Loucy (cell line): ENCODE results near the gene ANK3.

Experiments
- H2AFZ ChIP-seq: fragments of 200-600 bp; sonication (generic); 2 replicates; pipeline ENCODE4 v1.6.0; 2016; ENCODE audit warnings: antibody characterized with exemption, mild to moderate bottlenecking, low read length, moderate library complexity
- H3F3A ChIP-seq: fragments of 200-600 bp; 2 replicates; pipeline ENCODE4 v1.6.0; 2016; ENCODE audit warnings: antibody characterized with exemption, low read depth, mild to moderate bottlenecking
- H3K27me3 ChIP-seq: fragments of 200-600 bp; sonication (generic); 2 replicates; pipeline ENCODE4 v1.6.1; 2014; ENCODE audit warnings: low read length, mild to moderate bottlenecking; ENCODE audit not compliant: insufficient read depth, poor library complexity, severe bottlenecking
- H3K36me3 ChIP-seq: fragments of 200-600 bp; sonication (generic); 2 replicates; pipeline ENCODE4 v1.6.1; 2016; ENCODE audit warnings: low read length; ENCODE audit not compliant: insufficient read depth
- H3K4me1 ChIP-seq: fragments of 200-600 bp; sonication (generic); 2 replicates; pipeline ENCODE4 v1.5.1; 2014; ENCODE audit warnings: low read length, mild to moderate bottlenecking; ENCODE audit not compliant: insufficient read depth, poor library complexity, severe bottlenecking
- H3K4me2 ChIP-seq: fragments of 200-600 bp; sonication (generic); 2 replicates; pipeline ENCODE4 v1.6.0; 2014; ENCODE audit warnings: antibody characterized with exemption, low read length, low read depth, mild to moderate bottlenecking; ENCODE audit not compliant: poor library complexity, severe bottlenecking
- H3K4me3 ChIP-seq: fragments of 200-600 bp; sonication (generic); 2 replicates; pipeline ENCODE4 v1.5.1; 2014; ENCODE audit warnings: low read length, mild to moderate bottlenecking, mixed read lengths; ENCODE audit not compliant: poor library complexity, severe bottlenecking
- H3K79me2 ChIP-seq: fragments of 200-600 bp; sonication (generic); 2 replicates; pipeline ENCODE4 v1.6.1; 2014; ENCODE audit warnings: low read length; ENCODE audit not compliant: insufficient read depth
- H3K9ac ChIP-seq: fragments of 200-600 bp; sonication (generic); 2 replicates; pipeline ENCODE4 v1.6.0; 2014; ENCODE audit warnings: mild to moderate bottlenecking, low read depth, low read length, moderate library complexity; ENCODE audit not compliant: poor library complexity, severe bottlenecking
- H3K9me2 ChIP-seq: fragments of 200-600 bp; sonication (generic); replicated peaks from 2 replicates; pipeline ENCODE4 v1.6.1; 2016; ENCODE audit warnings: low read depth, low read length, mixed read lengths
- H3K9me3 ChIP-seq: fragments of 200-600 bp; sonication (generic); 2 replicates; pipeline ENCODE4 v1.6.1; 2014; ENCODE audit warnings: mild to moderate bottlenecking, antibody characterized with exemption, low read length, low read depth; ENCODE audit not compliant: insufficient read depth
- H4K20me1 ChIP-seq: fragments of 200-600 bp; sonication (generic); 2 replicates; pipeline ENCODE4 v1.6.0; 2014; ENCODE audit warnings: antibody characterized with exemption, low read length, mild to moderate bottlenecking; ENCODE audit not compliant: insufficient read depth, poor library complexity, severe bottlenecking
- CTCF ChIP-seq: fragments of 200-600 bp; sonication (generic); conservative IDR thresholded peaks from 2 replicates; pipeline ENCODE4 v1.5.1; 2014; ENCODE audit warnings: mild to moderate bottlenecking, antibody characterized with exemption, low read length
- EZH2phosphoT487 ChIP-seq: fragments of 200-600 bp; IDR thresholded peaks from 2 replicates; pipeline ENCODE4 v1.6.1; 2018; ENCODE audit warnings: antibody characterized with exemption, mild to moderate bottlenecking, moderate library complexity, borderline replicate concordance

ANK3 gene

GRCh38 chr10:60147576-60148265 is 242.0 kb downstream of the ANK3 start:
- no peak overlapping the region for H3K4me2 ChIP-seq
- H3K9me3 ChIP-seq = no peaks in the 10 kb centered on the region
- no peaks in the 10 kb centered on the region for H4K20me1 ChIP-seq
- TF ChIP-seq CTCF (no peak), EZH2phosphoT487 (no peak)
- H3K4me1 ChIP-seq = no peaks in the 10 kb centered on the region
- H3K9me2 ChIP-seq = no peaks in the 10 kb centered on the region
- H3K79me2 ChIP-seq = no peaks in the 10 kb centered on the region
- no peak overlapping the region for H2AFZ ChIP-seq
- H3K36me3 ChIP-seq = no peaks in the 10 kb centered on the region
- H3K4me3 ChIP-seq = no peak overlapping the region
- no peaks in the 10 kb centered on the region for H3F3A ChIP-seq
- H3K27me3 ChIP-seq = no peaks in the 10 kb centered on the region
- no peak overlapping the region for H3K9ac ChIP-seq

- no peaks in the 10 kb centered on the region for H3K9me2 ChIP-seq
- no peaks in the 10 kb centered on the region for H3F3A ChIP-seq
- no peak overlapping the region for H3K4me2 ChIP-seq
- no peaks in the 10 kb centered on the region for H4K20me1 ChIP-seq
- no peaks in the 10 kb centered on the region for H3K79me2 ChIP-seq
- no peak overlapping the region for H3K4me3 ChIP-seq
- H3K9me3 ChIP-seq = no peaks in the 10 kb centered on the region
- no peaks in the 10 kb centered on the region for H3K36me3 ChIP-seq
- H2AFZ ChIP-seq = no peak overlapping the region
- H3K9ac ChIP-seq = no peak overlapping the region
- TF ChIP-seq EZH2phosphoT487 (no peak), CTCF (no peak)
- no peaks in the 10 kb centered on the region for H3K27me3 ChIP-seq
- no peaks in the 10 kb centered on the region for H3K4me1 ChIP-seq
These were observed 242.7 kb downstream of the ANK3 start for GRCh38 chr10:60147025-60147424.

- TF ChIP-seq CTCF (no peak), EZH2phosphoT487 (no peak)
- Histone ChIP-seq H3K9ac (no peak overlapping the region), H3K4me2 (no peak overlapping the region), H3K9me2 (no peaks in the 10 kb centered on the region), H3K4me3 (no peak overlapping the region), H4K20me1 (no peaks in the 10 kb centered on the region), H3K9me3 (no peaks in the 10 kb centered on the region), H3K36me3 (no peaks in the 10 kb centered on the region), H3F3A (no peaks in the 10 kb centered on the region), H3K4me1 (no peaks in the 10 kb centered on the region), H3K27me3 (no peaks in the 10 kb centered on the region), H3K79me2 (no peaks in the 10 kb centered on the region), H2AFZ (no peak overlapping the region)
These were observed 245.6 kb downstream of the ANK3 start for GRCh38 chr10:60144099-60144498.
